HG03521 (cell line): Measurements from ENCODE around the gene PCYT1B.
"Not testable (repeated sequence)": the region's sequence is repeated elsewhere in the genome, so short reads cannot be mapped to it uniquely, and the experiment has no call there.

Experiments
- ATAC-seq: cut with Tn5 transposase; IDR thresholded peaks from one replicate; pipeline ENCODE4 v1.9.1; 2021; ENCODE audit warnings: mild to moderate bottlenecking, moderate library complexity; ENCODE audit not compliant: unreplicated experiment

Gene PCYT1B

DNA sequence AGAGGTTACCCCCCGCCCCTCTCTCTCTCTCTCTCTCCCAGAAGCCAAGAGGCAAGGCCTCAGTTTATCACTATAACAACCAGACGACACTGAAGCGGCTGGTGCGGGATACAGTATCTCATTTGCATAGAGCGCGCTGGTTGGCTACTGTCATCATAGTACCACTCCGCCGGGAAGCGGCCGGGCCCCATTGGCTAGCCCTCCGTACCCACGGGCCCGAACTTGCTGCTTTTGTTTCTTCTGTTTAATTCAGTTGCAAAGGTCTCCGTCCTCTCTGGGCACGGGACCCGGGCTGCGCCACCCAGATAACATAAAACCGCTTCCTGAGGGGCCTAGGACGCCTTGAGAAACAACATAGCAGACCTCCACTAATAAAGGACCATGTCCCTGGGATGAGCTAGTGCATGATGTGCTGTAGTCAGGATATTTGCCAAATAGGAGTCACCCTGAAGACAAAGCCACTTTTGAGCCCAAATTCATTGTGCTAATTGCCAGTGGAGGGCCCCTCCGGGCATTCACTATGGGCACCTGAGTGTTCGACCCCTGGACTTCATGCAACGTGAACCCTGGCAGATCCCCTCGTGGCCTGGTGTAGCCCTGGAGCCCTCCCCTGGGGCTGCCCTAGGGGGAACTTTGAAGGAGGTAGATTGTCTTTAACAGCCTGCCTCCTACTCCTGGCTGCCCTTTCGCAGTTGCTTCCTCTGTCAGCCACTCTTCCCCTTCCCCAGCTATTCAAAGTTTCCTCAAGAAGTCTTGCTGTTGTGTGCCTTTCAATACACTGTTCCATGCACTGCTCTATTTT lies at the start of gene PCYT1B:
PCYT1B (minus strand) TSS at position 91 of the 802 bp plus-strand sequence. CDS start 242 bp downstream, outside the sequence.
- peak; percentile 53 for ATAC-seq

GRCh38 chrX:24696294-24696693 lies 49.1 kb upstream of the PCYT1B start:
- ATAC-seq = no peak

GRCh38 chrX:24694825-24695224 lies 47.7 kb upstream of the PCYT1B start:
- no peak for ATAC-seq

GRCh38 chrX:24693453-24694202 lies 46.5 kb upstream of the PCYT1B start, which contains the start of gene POLA1:
Gene POLA1, plus strand, starts transcription at chrX:24693918. Its CDS starts 44 bp downstream, at chrX:24693962.
- peak; percentile 96 for ATAC-seq

GRCh38 chrX:24692305-24692704 lies 45.2 kb upstream of the PCYT1B start:
- no peak for ATAC-seq

- ATAC-seq = no peak
These were observed 36.9 kb upstream of the PCYT1B start for GRCh38 chrX:24684048-24684447.

GRCh38 chrX:24682739-24683432 lies 35.7 kb upstream of the PCYT1B start:
- ATAC-seq = no peak

DNA sequence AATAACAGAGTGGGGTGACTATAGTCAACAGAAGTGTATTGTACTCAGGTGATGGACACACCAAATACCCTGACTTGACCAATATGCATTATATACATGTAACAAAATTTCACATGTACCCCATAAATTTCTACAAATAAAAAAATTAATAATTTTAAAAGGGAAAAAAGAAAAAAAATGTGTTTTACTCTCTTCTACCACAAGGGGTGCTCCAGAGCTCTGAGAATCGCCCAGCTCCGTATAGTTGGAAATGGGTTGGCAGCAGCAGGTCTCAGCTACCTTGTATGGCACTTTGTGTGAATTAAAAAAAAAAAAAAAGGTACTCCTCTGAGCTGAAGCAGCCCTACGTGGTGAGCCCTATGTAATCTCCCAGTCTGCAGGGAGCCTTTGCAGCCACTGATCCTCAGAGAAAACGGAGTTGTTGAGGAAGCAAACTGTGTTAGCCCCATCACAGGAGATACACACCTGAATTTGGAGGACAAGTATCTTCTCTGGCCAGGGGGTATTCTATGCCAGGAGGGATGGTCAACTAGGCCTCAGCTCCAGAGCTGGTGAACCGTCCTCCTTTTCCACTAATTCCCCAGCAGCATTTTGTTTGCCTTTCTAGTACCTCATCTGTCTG lies 29.4 kb upstream of the PCYT1B start:
- no peak for ATAC-seq

- ATAC-seq = no peak
These were observed 26.3 kb upstream of the PCYT1B start for GRCh38 chrX:24673424-24673823.

DNA sequence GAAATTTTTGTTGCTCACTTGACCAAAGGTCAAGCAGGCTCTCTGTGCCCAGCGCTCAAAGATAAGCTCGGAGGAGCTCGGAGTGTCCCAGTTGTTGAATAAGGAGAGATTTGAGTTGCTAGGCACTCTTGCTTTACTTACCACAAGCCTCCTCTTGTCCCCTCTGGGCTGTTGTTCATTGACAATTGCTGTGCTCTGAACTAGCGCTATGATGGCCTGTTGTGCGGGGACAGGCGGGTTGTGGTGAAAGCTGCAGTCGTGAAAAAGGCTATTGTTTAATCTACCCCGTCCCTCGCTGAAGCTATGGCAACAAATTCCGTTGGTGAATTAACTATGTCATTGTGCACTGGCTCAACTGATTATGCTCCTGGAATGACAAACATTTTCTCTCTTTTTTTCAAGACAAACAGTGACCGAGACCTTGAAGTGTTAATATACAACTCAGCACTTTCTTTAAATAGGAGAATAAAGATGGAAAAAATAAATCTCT lies 25.6 kb upstream of the PCYT1B start:
- ATAC-seq = no peak

DNA sequence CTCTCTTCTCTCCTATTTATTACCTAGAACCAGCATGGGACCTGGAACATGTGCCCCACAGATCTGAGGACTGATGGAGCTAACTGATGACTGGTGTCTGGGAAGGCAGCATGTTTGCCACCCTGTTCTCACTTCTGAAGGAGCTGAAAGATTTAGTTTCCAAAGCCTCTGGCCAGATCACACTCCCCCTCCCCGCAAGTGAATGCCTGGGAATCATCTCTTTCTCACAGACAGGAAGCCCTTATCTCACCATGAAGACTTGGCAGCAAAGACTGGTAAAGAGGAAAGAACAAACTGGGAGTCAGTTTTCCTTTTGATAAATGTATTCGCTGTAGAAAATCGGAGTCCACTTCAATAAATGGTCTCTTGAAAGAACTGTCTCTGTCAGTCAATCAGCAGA lies 21.0 kb upstream of the PCYT1B start:
- no peak for ATAC-seq

DNA sequence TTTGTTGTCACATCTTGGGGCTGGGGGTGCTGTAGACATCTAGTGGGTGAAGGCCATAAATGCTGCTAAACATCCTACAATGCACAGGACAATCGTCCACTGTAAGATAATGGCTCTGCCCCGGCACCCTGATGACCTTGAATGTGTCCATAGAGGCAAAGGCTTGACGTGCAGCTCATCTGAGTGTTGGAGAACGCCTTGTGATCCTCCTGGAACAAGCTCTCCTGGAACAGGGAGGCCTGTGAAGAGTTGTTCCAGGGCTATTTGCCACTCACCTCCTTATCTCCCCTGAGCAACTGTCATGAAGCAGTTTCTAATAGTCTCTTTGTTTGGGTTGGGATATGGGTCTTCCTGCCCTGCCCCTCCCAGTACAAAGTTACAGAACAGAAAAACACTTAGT lies 15.2 kb upstream of the PCYT1B start:
- ATAC-seq = no peak

DNA sequence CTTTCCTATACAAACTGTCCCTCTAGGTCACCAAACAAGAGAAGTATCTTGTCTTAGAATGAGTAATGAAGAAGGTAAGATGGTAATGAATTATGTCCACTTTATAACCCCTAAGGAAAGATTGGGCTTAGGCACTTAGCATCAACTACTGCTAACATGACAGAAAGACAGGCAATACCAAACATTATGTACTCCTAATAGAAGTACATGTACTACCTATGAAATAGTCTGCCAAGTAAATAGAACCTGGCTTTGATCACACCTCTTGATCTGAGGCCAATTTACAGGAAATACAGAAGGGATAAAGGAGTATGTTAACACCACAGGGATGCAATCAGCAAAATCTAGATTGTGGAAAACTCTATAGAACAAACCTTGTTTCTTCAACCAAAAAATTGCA lies 14.1 kb upstream of the PCYT1B start:
- no peak for ATAC-seq

- ATAC-seq = no peak
These were observed 12.5 kb upstream of the PCYT1B start for GRCh38 chrX:24659646-24660045.

DNA sequence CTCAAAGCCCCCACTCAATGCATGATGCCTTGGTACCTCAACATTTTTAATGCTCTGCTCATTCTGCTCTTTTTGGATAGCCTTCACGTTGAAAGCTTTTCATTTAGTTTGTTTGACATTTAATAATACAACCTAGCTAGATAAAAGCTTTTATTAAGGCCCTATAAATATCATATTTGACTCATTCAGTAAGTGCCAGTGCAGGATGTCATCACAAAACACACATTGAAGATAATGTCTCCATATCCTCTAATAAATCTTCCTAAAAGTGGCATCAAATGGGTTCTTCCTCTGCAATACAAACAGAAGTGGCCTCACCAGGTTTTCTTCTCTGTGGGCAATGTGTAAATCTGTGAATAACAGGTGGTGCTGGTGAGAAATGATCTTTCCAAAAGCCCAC lies 12.0 kb upstream of the PCYT1B start:
- ATAC-seq = no peak

DNA sequence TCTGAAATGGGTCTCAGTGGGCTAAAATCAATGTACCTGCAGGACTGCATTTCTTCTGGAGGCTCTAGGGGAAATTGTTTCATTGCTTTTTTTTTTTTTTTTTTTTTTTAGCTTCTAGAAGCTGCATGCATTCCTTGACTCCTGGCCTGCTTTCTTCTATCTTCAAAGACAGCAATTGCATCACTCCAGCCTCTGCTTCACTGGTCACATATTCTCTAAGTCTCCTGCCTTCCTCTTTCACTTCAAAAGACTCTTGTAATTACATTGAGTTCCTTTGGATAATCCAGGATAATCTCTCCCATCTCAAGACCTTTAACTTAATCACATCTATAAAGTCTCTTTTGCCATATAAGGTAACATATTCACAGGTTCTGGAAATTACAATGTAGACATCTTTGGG lies 11.3 kb upstream of the PCYT1B start:
- ATAC-seq = no peak

- no peak for ATAC-seq
These were observed 10.7 kb upstream of the PCYT1B start for GRCh38 chrX:24657671-24658386.

GRCh38 chrX:24655679-24656078 lies 8.5 kb upstream of the PCYT1B start:
- not testable (repeated sequence) for ATAC-seq

DNA sequence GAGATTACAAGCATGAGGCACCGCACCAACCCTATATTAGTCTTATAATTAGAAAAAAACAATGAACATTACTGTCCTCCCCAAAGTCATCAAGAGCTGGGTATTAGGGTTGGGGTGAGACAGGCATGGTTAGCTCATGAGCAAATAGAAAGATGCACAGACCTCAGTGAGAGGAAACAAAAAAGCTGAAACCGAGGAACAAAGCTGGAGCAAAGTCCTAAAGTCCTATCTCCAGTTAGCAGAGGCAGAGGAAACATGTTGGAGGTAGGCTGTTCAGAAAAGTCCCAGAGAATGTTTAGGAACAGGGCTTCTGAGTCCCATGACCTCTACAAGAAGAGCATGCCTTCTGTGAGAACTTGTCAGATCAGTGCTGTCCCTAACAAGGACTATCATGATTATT lies 4.6 kb upstream of the PCYT1B start:
- no peak for ATAC-seq

GRCh38 chrX:24648495-24648894 lies 1.3 kb upstream of the PCYT1B start:
- ATAC-seq = no peak
